C4-2B (cell line): ENCODE results near the gene FOXR1.
"Not testable (repeated sequence)": the region's sequence is repeated elsewhere in the genome, so short reads cannot be mapped to it uniquely, and the experiment has no call there.

ENCODE experiments used
- H3K27ac ChIP-seq: fragments of 450-650 bp; 2 replicates; pipeline ENCODE4 v1.5.1; 2017
- CTCF ChIP-seq: fragments of 450-650 bp; conservative IDR thresholded peaks from 2 replicates; pipeline ENCODE4 v1.5.1; 2017; ENCODE audit warnings: mild to moderate bottlenecking
- ZFX ChIP-seq: fragments of 450-650 bp; IDR thresholded peaks from 2 replicates; pipeline ENCODE4 v1.6.1; 2017

FOXR1 gene

GRCh38 chr11:118938491-118939403 lies 32.8 kb upstream of the FOXR1 start:
- TF ChIP-seq ZFX (no peak), CTCF (no peak)
- H3K27ac ChIP-seq, result no peak overlapping the region

GRCh38 chr11:118939404-118939915 lies 32.1 kb upstream of the FOXR1 start:
- no peak overlapping the region for H3K27ac ChIP-seq
- TF ChIP-seq CTCF (no peak), ZFX (no peak)

- H3K27ac ChIP-seq, result no peak overlapping the region
- no peak for TF ChIP-seq ZFX
- no peak for TF ChIP-seq CTCF
Observed at GRCh38 chr11:118939953-118940598, 31.5 kb upstream of the FOXR1 start.

GRCh38 chr11:118947091-118947490 lies 24.5 kb upstream of the FOXR1 start:
- TF ChIP-seq CTCF (no peak), ZFX (no peak)
- H3K27ac ChIP-seq, result no peak overlapping the region

DNA sequence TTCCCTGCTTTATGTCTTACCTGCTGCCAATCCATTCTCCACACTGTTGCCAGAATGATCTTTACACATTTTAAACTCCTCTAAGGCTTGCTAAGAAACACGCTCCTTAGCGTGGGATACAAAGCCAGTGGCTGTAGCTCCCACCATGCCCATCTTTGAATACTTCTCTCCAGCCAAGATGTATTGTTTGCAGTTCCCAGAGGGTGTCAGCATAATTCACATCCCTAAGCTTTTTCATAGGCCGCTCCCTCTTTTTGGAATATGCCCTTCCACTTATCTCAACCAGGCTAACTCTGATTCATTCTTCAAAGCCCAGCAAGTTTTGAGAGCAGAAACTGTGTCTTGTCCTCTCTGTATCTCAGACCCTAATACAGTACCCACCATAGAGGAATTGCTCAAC lies 23.6 kb upstream of the FOXR1 start:
- no peak overlapping the region for H3K27ac ChIP-seq
- no peak for TF ChIP-seq ZFX
- TF ChIP-seq CTCF, result no peak

DNA sequence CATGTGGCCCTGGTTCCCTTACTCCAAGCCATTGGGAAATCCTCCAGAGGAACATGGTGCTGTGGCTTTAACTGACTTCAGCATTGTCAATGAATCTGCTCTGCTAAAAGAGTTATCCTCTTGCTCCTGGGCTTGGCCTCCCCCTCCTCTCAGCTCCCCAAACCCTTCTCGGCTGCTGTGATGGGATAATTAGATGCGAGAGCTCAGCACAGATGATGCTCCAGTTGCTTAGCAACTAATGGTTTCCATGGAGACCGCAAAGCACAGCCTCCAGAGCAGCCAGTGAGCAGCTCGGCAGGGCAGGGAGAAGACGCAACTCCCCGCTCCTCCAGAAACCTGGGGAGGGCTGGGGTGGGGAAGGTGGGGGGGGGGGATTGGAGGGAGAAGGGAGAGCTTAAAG lies 18.3 kb upstream of the FOXR1 start:
- no peak overlapping the region for H3K27ac ChIP-seq
- TF ChIP-seq ZFX (no peak), CTCF (no peak)

GRCh38 chr11:118953976-118954375 lies 17.6 kb upstream of the FOXR1 start:
- H3K27ac ChIP-seq, result not testable (repeated sequence)
